ENCODE results near the gene MTHFR. TPM values are rescaled to one million over a fixed set of nuclear protein-coding genes. Genes with fewer than 3 reads are reported as not detected.
A peak's percentile ranks its signal among the peaks of the same experiment; 100 is the strongest.

MTHFR gene
- total RNA-seq = 18.2 to 23.3 TPM (median 22.3 TPM) in 3 replicates
- long read RNA-seq, full-length matches to known transcripts = 3 of 17 reads
- long read RNA-seq, partial matches to known transcripts = 1 of 17 reads
- long read RNA-seq, other reads (novel, unspliced or antisense) = 13 of 17 reads

DNA sequence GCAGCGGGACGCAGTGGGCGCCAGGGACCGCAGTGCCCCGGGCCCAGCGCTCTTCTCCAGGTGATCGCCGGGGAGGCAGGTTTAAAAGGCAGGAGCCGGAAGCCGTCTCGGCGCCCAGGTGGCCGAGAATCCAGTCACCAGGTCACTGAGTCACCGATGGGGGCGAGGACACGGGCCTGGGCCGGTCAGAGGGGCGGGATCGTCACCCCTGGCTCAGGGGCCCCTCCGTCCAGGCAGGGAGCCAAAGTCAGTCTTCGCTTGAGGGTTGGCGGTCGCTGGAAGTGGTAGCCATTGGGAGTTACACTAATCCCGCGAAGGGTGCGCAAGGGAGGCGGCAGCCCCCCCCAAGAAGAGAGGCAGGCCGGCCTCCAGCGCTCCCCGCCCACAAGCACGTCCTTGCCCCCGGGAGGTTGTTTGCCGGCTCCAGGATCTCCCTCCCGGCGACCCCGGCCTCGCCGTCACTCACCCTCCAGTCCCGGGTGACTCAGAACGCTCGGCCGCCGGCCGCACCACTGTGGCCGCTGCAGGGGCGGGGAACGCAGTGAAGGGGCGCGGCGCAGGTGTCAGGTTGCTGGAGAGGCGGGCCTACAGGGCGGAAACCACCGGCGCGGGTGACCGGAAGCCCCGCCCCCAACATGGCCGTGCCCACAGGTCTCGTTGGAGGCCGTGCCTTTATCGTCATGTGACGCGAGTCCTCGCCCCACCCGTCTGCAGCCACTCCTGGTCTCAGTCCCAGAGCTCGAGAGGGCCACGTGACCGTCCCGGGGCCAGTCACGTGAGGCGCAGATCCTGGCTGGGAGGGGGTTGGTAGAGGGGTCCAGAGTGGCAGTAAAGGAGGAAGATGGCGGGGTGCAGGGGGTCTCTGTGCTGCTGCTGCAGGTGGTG is at the start of gene MTHFR, which contains the start of gene CLCN6:
Gene MTHFR, minus strand, starts transcription at position 543 of the 885 bp plus-strand sequence. CDS start 2,848 bp downstream, outside the sequence.
Gene CLCN6, plus strand, starts transcription at position 770 of the 885 bp plus-strand sequence. Its CDS starts 72 bp downstream, at position 842.
- H3K9me3 Mint-ChIP-seq (ENCODE audit: low read depth) = no peaks in the 10 kb centered on the region
- H3K27ac Mint-ChIP-seq (ENCODE audit: unreplicated experiment) = peak within 1 kb of the TSS; percentile 98
- DNase-seq (ENCODE audit: low spot score) = peak; percentile 100
- peaks cover 67% of the 10 kb centered on the region for H3K4me1 Mint-ChIP-seq (ENCODE audit: low read depth)
- no peaks in the 10 kb centered on the region for H3K27me3 Mint-ChIP-seq (ENCODE audit: low read depth)
- TF ChIP-seq, protein P1, sequence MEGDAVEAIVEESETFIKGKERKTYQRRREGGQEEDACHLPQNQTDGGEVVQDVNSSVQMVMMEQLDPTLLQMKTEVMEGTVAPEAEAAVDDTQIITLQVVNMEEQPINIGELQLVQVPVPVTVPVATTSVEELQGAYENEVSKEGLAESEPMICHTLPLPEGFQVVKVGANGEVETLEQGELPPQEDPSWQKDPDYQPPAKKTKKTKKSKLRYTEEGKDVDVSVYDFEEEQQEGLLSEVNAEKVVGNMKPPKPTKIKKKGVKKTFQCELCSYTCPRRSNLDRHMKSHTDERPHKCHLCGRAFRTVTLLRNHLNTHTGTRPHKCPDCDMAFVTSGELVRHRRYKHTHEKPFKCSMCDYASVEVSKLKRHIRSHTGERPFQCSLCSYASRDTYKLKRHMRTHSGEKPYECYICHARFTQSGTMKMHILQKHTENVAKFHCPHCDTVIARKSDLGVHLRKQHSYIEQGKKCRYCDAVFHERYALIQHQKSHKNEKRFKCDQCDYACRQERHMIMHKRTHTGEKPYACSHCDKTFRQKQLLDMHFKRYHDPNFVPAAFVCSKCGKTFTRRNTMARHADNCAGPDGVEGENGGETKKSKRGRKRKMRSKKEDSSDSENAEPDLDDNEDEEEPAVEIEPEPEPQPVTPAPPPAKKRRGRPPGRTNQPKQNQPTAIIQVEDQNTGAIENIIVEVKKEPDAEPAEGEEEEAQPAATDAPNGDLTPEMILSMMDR (IDR thresholded peaks at IDR 0.05) = peak; percentile 12
- peak within 1 kb of the TSS; percentile 99 for H3K4me3 Mint-ChIP-seq (ENCODE audit: unreplicated experiment)
- peaks cover 11% of the 10 kb centered on the region for H3K36me3 Mint-ChIP-seq (ENCODE audit: low read depth)

DNA sequence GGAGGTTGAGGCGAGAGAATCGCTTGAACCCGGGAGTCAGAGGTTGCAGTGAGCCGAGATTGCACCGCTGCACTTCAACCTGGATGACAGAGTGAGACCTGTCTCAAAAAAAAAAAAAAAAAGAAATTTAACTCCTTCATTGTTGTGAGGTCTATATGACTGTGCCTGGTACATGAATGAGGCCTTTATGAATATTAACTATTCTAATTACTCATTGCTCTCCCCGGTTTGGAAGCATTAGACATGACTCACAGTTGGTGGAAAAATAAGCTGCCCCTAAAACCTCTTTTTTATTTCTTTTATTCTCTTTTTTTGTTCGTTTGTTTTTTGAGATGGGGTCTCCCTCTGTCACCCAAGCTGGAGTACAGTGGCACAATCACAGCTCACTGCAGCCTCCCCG is 49.7 kb upstream of the MTHFR start:
- TF ChIP-seq, protein P1 (IDR thresholded peaks at IDR 0.05) = no peak
- Mint-ChIP-seq H3K9me3 (ENCODE audit: low read depth) (no peaks in the 10 kb centered on the region), H3K4me1 (ENCODE audit: low read depth) (no peaks in the 10 kb centered on the region), H3K27me3 (ENCODE audit: low read depth) (peaks cover 28% of the 10 kb centered on the region), H3K36me3 (ENCODE audit: low read depth) (no peaks in the 10 kb centered on the region), H3K4me3 (ENCODE audit: unreplicated experiment) (no peak overlapping the region), H3K27ac (ENCODE audit: unreplicated experiment) (no peak overlapping the region)
- no peak for DNase-seq (ENCODE audit: low spot score)

DNA sequence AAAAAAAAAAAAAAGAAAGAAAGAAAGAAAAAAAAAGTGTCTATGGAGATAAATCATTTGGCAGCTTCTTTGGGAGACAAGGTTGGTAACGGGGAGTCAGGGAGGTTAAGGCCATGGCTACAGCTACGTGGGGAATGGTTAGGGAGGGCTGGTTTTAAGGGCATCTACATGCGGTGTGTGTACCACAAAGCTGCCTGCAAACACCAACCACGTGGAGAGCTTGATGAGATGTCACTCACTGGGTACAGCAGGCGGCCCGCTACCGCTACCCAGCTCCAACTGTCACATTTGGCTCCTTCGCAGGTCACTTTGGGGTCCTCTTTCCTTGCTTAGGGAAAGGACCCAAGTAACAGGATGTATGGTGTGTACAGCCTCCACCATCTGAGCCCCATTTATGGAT is 48.8 kb upstream of the MTHFR start:
- TF ChIP-seq, protein P1 (IDR thresholded peaks at IDR 0.05) = no peak
- H3K27ac Mint-ChIP-seq (ENCODE audit: unreplicated experiment) = no peak overlapping the region
- peaks cover 22% of the 10 kb centered on the region for H3K27me3 Mint-ChIP-seq (ENCODE audit: low read depth)
- H3K9me3 Mint-ChIP-seq (ENCODE audit: low read depth) = no peaks in the 10 kb centered on the region
- no peak overlapping the region for H3K4me3 Mint-ChIP-seq (ENCODE audit: unreplicated experiment)
- no peaks in the 10 kb centered on the region for H3K4me1 Mint-ChIP-seq (ENCODE audit: low read depth)
- no peak for DNase-seq (ENCODE audit: low spot score)
- H3K36me3 Mint-ChIP-seq (ENCODE audit: low read depth) = no peaks in the 10 kb centered on the region

DNA sequence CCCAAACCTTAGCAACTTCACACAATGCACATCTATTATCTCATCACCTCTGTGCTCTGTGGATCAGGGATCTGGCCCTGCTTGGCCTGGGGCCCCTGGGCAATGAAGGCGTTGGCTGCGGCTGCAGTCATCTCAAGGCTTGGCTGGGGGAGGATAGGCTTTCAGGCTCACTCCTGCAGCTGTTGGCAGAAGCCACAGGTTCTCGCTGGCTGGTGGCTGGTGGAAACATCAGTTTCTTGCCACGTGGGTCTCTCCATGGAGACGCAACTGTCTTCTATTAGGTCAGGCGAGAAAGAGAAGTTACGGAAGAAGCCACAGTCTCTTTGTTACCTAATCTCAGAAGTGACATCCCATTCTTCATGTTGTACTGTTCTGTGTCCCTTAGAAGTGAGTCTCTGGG is 45.4 kb upstream of the MTHFR start:
- H3K4me1 Mint-ChIP-seq (ENCODE audit: low read depth) = no peaks in the 10 kb centered on the region
- H3K9me3 Mint-ChIP-seq (ENCODE audit: low read depth) = no peaks in the 10 kb centered on the region
- H3K4me3 Mint-ChIP-seq (ENCODE audit: unreplicated experiment) = no peak overlapping the region
- DNase-seq (ENCODE audit: low spot score) = no peak
- H3K27me3 Mint-ChIP-seq (ENCODE audit: low read depth) = peaks cover 6% of the 10 kb centered on the region
- no peak overlapping the region for H3K27ac Mint-ChIP-seq (ENCODE audit: unreplicated experiment)
- TF ChIP-seq, protein P1 (IDR thresholded peaks at IDR 0.05) = no peak
- H3K36me3 Mint-ChIP-seq (ENCODE audit: low read depth) = peaks cover 4% of the 10 kb centered on the region

DNA sequence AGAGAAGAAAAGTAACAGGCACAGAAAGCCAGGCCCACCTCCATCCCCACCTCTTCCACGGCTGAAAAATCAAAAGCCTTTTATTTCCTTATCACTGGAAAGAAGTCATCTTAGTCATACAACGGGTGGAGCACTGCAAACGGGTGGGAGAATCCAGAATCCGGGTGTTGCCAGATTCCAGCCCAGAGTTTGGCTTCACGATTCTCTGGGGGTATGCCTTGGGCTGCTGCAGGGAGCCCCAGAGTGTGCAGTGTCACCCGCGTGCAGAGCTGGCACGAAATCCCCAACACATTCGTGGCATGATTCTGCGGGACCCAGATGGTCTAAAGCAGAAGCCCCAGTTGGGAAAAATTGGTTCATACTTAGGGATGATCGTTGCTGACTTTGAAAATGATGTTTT is 44.4 kb upstream of the MTHFR start:
- no peak overlapping the region for H3K4me3 Mint-ChIP-seq (ENCODE audit: unreplicated experiment)
- H3K4me1 Mint-ChIP-seq (ENCODE audit: low read depth) = no peaks in the 10 kb centered on the region
- TF ChIP-seq, protein P1 (IDR thresholded peaks at IDR 0.05) = no peak
- peaks cover 8% of the 10 kb centered on the region for H3K36me3 Mint-ChIP-seq (ENCODE audit: low read depth)
- no peak for DNase-seq (ENCODE audit: low spot score)
- H3K9me3 Mint-ChIP-seq (ENCODE audit: low read depth) = no peaks in the 10 kb centered on the region
- no peak overlapping the region for H3K27ac Mint-ChIP-seq (ENCODE audit: unreplicated experiment)
- H3K27me3 Mint-ChIP-seq (ENCODE audit: low read depth) = peaks cover 6% of the 10 kb centered on the region
